ENCODE results near the gene CYP27C1. TPM values are rescaled to one million over a fixed set of nuclear protein-coding genes. Genes with fewer than 3 reads are reported as not detected.
A peak's percentile ranks its signal among the peaks of the same experiment; 100 is the strongest.
"Not testable (repeated sequence)": the region's sequence is repeated elsewhere in the genome, so short reads cannot be mapped to it uniquely, and the experiment has no call there.

The CYP27C1 gene
- polyA plus RNA-seq, 6 donors from 2014 or later: not detected

- H3K4me3 Mint-ChIP-seq: peak overlapping the region in 7 of 8 donors; percentile 69 to 92 (median 77)
- no peak overlapping the region for H3K27ac Mint-ChIP-seq
- peak in 1 of 2 donors; percentile 10 for ATAC-seq (ENCODE audit: low read depth in 2 of 2)
These were observed 1.3 kb downstream of the CYP27C1 start for GRCh38 chr2:127218812-127219170.

DNA sequence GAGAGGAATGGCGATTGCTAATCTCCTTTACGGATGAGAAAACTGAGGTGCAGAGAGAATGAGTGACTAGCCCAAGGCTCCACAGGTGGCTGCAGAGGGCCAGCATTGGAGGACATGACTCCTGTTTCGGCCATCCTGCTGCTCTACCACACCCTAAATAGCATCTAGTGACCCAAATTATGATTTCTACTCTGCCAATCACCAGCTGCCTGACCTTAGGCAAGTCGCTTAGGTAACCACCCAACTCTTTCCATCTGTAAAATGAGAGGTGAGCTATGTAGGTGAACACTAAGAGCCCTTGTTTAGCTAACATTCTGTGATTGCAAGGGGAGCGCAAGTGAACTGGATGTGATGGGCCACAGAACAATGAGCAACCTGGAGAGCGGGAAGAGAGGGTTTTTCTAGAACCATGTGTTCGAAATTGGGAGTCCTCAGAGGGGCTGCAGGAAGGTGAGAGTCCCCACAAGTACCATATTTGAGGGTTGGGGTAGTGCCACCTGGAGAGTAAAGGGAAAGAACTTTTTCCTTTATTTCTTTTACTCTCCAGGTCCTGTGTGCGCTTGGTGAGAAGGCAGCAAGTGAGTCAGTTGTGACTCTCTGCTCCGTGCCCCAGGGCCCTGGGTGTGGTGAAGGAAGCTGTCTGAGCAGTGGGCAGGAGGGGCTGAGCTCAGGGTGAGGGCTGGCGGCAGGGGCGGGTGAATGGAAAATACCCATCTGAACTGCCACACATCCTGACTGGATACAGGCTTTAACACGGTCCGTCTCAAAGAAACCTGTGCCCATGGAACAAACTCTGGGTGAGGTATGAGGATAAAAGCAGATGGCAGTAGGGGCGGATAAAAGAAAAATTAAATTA, 2.4 kb downstream of the CYP27C1 start:
- H3K9me3 Mint-ChIP-seq: peaks cover 5 to 32% (median 17%) of the 10 kb centered on the region in 7 donors
- ATAC-seq (ENCODE audit: low read depth in 2 of 2) (no peak), DNase-seq (no peak)
- peak overlapping the region in 1 of 6 donors; percentile 88 for H3K27ac Mint-ChIP-seq
- H3K4me1 Mint-ChIP-seq: peaks cover 18 to 26% (median 22%) of the 10 kb centered on the region in 3 donors
- H3K36me3 Mint-ChIP-seq: peaks cover 0 to 22% of the 10 kb centered on the region in 2 donors
- H3K4me3 Mint-ChIP-seq: peak overlapping the region in 7 of 8 donors; percentile 14 to 92 (median 75)
- peaks cover 50 to 65% (median 62%) of the 10 kb centered on the region in 3 donors for H3K27me3 Mint-ChIP-seq

More at GRCh38 chr2:127218812-127219170, 1.3 kb downstream of the CYP27C1 start:
- Mint-ChIP-seq H3K36me3 (peaks cover 0 to 22% of the 10 kb centered on the region in 2 donors), H3K9me3 (peaks cover 5 to 22% (median 10%) of the 10 kb centered on the region in 7 donors), H3K4me1 (peaks cover 18 to 26% (median 22%) of the 10 kb centered on the region in 3 donors), H3K27me3 (peaks cover 54 to 65% (median 65%) of the 10 kb centered on the region in 3 donors)
- no peak for DNase-seq

DNA sequence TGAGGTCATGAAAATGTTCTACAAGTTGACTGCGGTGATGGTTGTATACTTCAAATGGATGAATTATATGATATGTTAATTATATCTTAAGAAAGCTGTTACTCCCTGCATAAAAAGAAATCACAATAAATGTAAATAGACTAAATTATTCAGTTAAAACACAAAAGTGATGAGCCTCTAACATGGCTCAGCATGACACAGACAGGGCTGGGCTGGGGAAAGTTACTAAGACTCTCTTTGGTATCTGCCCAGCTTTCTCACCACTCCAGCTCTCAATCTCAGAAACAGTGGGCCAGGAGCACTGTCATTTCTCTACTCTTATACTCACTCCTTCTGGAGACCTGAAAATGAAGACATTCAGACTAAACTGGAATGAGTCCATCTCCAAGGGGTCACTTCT, 3.5 kb downstream of the CYP27C1 start:
- H3K27ac Mint-ChIP-seq: no peak overlapping the region
- H3K27me3 Mint-ChIP-seq: peaks cover 55 to 76% (median 73%) of the 10 kb centered on the region in 3 donors
- ATAC-seq (ENCODE audit: low read depth in 2 of 2): no peak
- H3K4me3 Mint-ChIP-seq: peak overlapping the region in 2 of 8 donors; percentile 13 to 25
- H3K4me1 Mint-ChIP-seq: peaks cover 18 to 26% (median 22%) of the 10 kb centered on the region in 3 donors
- H3K36me3 Mint-ChIP-seq: peaks cover 0 to 22% of the 10 kb centered on the region in 2 donors
- DNase-seq: no peak
- peaks cover 5 to 34% (median 17%) of the 10 kb centered on the region in 7 donors for H3K9me3 Mint-ChIP-seq

GRCh38 chr2:127216095-127216494, 4.0 kb downstream of the CYP27C1 start:
- H3K27ac Mint-ChIP-seq: no peak overlapping the region
- H3K4me3 Mint-ChIP-seq: no peak overlapping the region
- DNase-seq (no peak), ATAC-seq (ENCODE audit: low read depth in 2 of 2) (no peak)
- H3K4me1 Mint-ChIP-seq: peaks cover 18 to 26% (median 22%) of the 10 kb centered on the region in 3 donors
- peaks cover 55 to 79% (median 78%) of the 10 kb centered on the region in 3 donors for H3K27me3 Mint-ChIP-seq
- peaks cover 0 to 22% of the 10 kb centered on the region in 2 donors for H3K36me3 Mint-ChIP-seq
- peaks cover 5 to 34% (median 17%) of the 10 kb centered on the region in 7 donors for H3K9me3 Mint-ChIP-seq

- H3K4me1 Mint-ChIP-seq: peaks cover 9 to 14% (median 12%) of the 10 kb centered on the region in 3 donors
- peaks cover 0 to 11% of the 10 kb centered on the region in 2 donors for H3K36me3 Mint-ChIP-seq
- H3K9me3 Mint-ChIP-seq: peaks cover 5 to 34% (median 15%) of the 10 kb centered on the region in 7 donors
- ATAC-seq (ENCODE audit: low read depth in 2 of 2); H3K4me3 Mint-ChIP-seq; H3K27ac Mint-ChIP-seq; DNase-seq: not testable (repeated sequence)
- H3K27me3 Mint-ChIP-seq: peaks cover 57 to 85% (median 81%) of the 10 kb centered on the region in 3 donors
These were observed 5.9 kb downstream of the CYP27C1 start for GRCh38 chr2:127214201-127214600.

DNA sequence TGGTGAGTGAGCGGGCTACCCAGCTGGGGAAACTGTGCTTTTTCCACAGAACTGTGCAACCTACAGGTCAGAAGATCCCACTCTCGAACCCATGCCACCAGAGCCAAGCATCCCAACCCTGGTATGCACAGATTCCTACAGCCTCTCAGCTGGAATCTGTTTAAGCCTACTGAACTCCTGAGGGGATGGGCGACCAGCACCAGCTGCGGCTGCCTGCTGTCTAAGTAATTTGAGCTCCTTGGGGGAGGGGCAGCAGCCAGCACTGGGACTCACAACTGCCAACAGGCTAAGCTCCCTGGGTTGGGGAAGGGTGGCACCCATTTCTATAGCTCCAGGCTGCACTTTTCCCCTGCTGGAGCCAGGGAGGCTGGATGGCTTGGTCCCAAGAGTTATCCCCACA, 11.8 kb downstream of the CYP27C1 start:
- no peak for ATAC-seq (ENCODE audit: low read depth in 2 of 2)
- Mint-ChIP-seq H3K9me3 (peaks cover 0 to 8% (median 4%) of the 10 kb centered on the region in 7 donors), H3K4me3 (no peak overlapping the region), H3K27me3 (peaks cover 19 to 74% (median 57%) of the 10 kb centered on the region in 3 donors), H3K27ac (no peak overlapping the region), H3K4me1 (no peaks in the 10 kb centered on the region), H3K36me3 (no peaks in the 10 kb centered on the region)
- no peak for DNase-seq

GRCh38 chr2:127205218-127206125, 14.6 kb downstream of the CYP27C1 start:
- no peaks in the 10 kb centered on the region for H3K4me1 Mint-ChIP-seq
- ATAC-seq (ENCODE audit: low read depth in 2 of 2) (no peak), DNase-seq (no peak)
- no peak overlapping the region for H3K27ac Mint-ChIP-seq
- H3K9me3 Mint-ChIP-seq: peaks cover 0 to 2% (median 0%) of the 10 kb centered on the region in 7 donors
- peaks cover 14 to 50% (median 32%) of the 10 kb centered on the region in 3 donors for H3K27me3 Mint-ChIP-seq
- H3K36me3 Mint-ChIP-seq: no peaks in the 10 kb centered on the region
- no peak overlapping the region for H3K4me3 Mint-ChIP-seq

- Mint-ChIP-seq H3K4me1 (peaks cover 3 to 8% (median 5%) of the 10 kb centered on the region in 3 donors), H3K9me3 (peaks cover 0 to 1% (median 0%) of the 10 kb centered on the region in 7 donors), H3K4me3 (no peak overlapping the region), H3K27ac (no peak overlapping the region), H3K27me3 (peaks cover 0 to 29% (median 4%) of the 10 kb centered on the region in 3 donors), H3K36me3 (no peaks in the 10 kb centered on the region)
- ATAC-seq (ENCODE audit: low read depth in 2 of 2) (no peak), DNase-seq (no peak)
These were observed 18.6 kb downstream of the CYP27C1 start for GRCh38 chr2:127201452-127201851.

DNA sequence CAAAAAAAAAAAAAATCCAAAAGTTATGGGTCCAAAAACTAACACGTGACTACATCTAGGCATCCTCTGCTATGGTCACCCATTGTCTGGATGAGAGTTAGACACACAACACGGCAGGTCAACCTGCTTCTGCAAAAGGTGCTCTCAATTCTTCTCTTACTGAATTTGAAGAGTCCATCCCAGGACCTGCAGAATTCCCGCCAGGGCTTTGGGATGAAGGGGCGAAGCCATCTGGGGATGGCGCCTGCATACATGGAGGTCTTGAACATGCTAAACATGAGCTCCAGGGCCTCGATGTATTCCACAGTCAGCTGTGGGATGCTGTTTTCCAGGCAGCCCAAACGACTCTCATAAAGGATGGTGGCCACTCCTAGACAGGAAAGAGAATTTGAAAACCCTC, 19.1 kb downstream of the CYP27C1 start:
- DNase-seq: no peak
- Mint-ChIP-seq H3K9me3 (peaks cover 0 to 3% (median 0%) of the 10 kb centered on the region in 7 donors), H3K36me3 (no peaks in the 10 kb centered on the region), H3K4me1 (peaks cover 3 to 8% (median 5%) of the 10 kb centered on the region in 3 donors), H3K27ac (peak overlapping the region in 1 of 6 donors; percentile 44), H3K27me3 (peaks cover 0 to 24% (median 0%) of the 10 kb centered on the region in 3 donors), H3K4me3 (peak overlapping the region in 1 of 8 donors; percentile 37)
- no peak for ATAC-seq (ENCODE audit: low read depth in 2 of 2)

DNA sequence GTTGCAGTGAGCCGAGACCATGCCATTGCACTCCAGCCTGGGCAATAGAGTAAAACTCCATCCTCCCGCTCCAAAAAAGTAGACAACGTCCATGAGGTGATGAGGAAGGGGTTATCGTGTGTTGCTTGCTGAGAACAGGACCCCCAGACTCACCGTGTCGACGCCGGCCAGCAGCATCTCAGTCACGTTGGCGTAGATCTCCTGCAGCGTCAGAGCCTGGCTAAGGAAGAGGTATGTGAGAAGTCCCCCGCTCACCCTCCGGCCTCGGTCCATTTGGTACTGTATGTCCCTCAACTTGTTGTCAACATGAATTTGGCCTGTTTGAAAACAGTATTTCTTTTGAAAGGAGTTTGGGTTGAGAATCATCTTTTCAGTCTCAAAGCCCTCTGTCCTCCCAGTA, 20.9 kb downstream of the CYP27C1 start:
- ATAC-seq (ENCODE audit: low read depth in 2 of 2): no peak
- Mint-ChIP-seq H3K4me1 (peaks cover 3 to 8% (median 5%) of the 10 kb centered on the region in 3 donors), H3K27me3 (peaks cover 0 to 10% (median 0%) of the 10 kb centered on the region in 3 donors), H3K9me3 (peaks cover 0 to 3% (median 0%) of the 10 kb centered on the region in 7 donors), H3K27ac (no peak overlapping the region), H3K4me3 (no peak overlapping the region), H3K36me3 (no peaks in the 10 kb centered on the region)
- no peak for DNase-seq

DNA sequence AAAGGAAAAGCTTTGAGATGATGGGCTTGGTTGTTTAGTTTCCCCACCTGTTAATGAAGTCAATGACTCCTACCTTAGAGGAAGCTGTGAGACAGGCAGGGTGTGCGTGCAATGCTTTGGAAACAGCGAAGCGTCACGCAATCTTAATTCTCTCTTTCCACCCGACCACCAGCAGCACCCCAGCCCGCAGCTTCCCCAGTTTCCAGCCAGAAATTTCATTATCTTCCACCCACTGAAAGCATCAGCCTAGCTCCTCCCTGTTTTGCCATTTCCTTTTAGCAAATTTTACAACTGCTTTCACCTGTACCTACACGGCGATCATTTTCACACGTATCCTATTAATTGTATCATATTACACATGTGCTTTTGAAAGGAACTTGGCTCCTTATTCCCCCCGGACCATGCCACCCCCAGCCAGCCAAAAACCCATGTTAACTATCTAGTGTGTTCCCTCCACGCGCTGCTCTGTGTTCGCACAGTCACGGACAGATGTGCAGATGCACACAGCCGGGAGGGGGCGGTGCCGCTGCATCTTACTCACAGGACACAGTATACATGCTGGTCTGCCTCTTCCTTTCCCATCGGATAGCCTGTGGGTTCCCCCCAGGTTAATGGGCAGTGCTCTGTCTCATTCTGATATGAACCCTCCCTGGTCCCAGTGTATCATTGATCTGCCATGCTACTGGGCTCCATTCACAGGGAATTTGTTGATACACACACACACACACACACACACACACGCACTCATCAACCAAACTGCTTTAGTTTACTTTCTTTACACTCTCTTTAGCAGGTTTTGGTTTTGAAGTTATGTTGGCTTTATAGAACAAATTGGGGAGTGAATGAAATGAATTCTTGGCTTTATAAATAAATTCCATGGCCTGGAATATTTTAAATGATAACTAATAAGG, 22.4 kb downstream of the CYP27C1 start:
- peak; percentile 32 for DNase-seq
- H3K27ac Mint-ChIP-seq: peak overlapping the region in 2 of 6 donors; percentile 11 to 73

DNA sequence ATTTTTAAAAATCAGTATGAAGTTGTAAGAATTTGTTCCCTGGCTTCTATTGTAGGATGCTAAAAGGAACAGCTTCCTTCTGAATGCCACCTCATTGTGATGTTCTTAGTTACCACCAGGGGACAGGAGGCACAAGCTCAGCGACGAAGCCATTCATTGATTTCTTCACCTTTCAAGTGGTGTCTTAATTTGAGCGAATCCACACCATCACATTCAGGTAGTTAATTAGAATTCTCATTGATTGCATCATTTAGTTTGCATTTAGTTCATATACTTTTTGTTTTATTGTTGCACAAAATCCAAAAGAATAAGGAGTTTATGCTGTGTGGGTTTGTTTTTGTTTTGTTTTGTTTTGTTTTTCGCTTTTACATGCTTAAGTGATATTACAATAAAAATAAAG, 23.1 kb downstream of the CYP27C1 start:
- no peak overlapping the region for H3K27ac Mint-ChIP-seq
- peaks cover 3 to 8% (median 5%) of the 10 kb centered on the region in 3 donors for H3K4me1 Mint-ChIP-seq
- no peaks in the 10 kb centered on the region for H3K36me3 Mint-ChIP-seq
- H3K9me3 Mint-ChIP-seq: peaks cover 0 to 3% (median 0%) of the 10 kb centered on the region in 7 donors
- DNase-seq: no peak
- peak overlapping the region in 1 of 8 donors; percentile 65 for H3K4me3 Mint-ChIP-seq
- ATAC-seq (ENCODE audit: low read depth in 2 of 2): no peak
- H3K27me3 Mint-ChIP-seq: peaks cover 0 to 15% (median 7%) of the 10 kb centered on the region in 3 donors

More for the DNA sequence above, 22.4 kb downstream of the CYP27C1 start:
- no peaks in the 10 kb centered on the region for H3K36me3 Mint-ChIP-seq
- peaks cover 0 to 13% (median 7%) of the 10 kb centered on the region in 3 donors for H3K27me3 Mint-ChIP-seq
- H3K4me1 Mint-ChIP-seq: peaks cover 3 to 8% (median 5%) of the 10 kb centered on the region in 3 donors
- H3K9me3 Mint-ChIP-seq: peaks cover 0 to 3% (median 0%) of the 10 kb centered on the region in 7 donors
- peak; percentile 91 to 93 for ATAC-seq (ENCODE audit: low read depth in 2 of 2)
- peak overlapping the region in 6 of 8 donors; percentile 44 to 83 (median 70) for H3K4me3 Mint-ChIP-seq

Measured in naive B cell (primary cell).